GM23338 (cell line): ENCODE data around the gene SZT2. TPM values are rescaled to one million over a fixed set of nuclear protein-coding genes. Genes with fewer than 3 reads are reported as not detected.

Source experiments
- ATAC-seq: fragments of 200-7000 bp; cut with Tn5 transposase; 3 replicates; pipeline ENCODE4 v1.9.1; 2020
- DNase-seq: peaks from one replicate; pipeline ENCODE4 v3.0.0-alpha.2; 2015; ENCODE audit warnings: low spot score
- H2AFZ ChIP-seq: fragments of 200-600 bp; sonication (generic); 2 replicates; pipeline ENCODE4 v1.8.0; 2016; ENCODE audit warnings: antibody characterized with exemption, mild to moderate bottlenecking, moderate library complexity
- H3F3A ChIP-seq: fragments of 200-600 bp; sonication (generic); replicated peaks from 2 replicates; pipeline ENCODE4 v1.8.0; 2017; ENCODE audit warnings: antibody characterized with exemption, mixed run types, low read depth
- H3K27ac ChIP-seq: fragments of 200-600 bp; sonication (generic); 2 replicates; pipeline ENCODE4 v1.6.1; 2016; ENCODE audit warnings: low read depth
- H3K27me3 ChIP-seq: fragments of 200-600 bp; sonication (generic); 2 replicates; pipeline ENCODE4 v1.8.0; 2016; ENCODE audit warnings: mild to moderate bottlenecking, mixed run types, moderate library complexity; ENCODE audit not compliant: insufficient read depth
- H3K36me3 ChIP-seq: fragments of 200-600 bp; sonication (generic); 2 replicates; pipeline ENCODE4 v1.8.0; 2016; ENCODE audit warnings: mild to moderate bottlenecking; ENCODE audit not compliant: insufficient read depth
- H3K4me1 ChIP-seq: fragments of 200-600 bp; sonication (generic); 2 replicates; pipeline ENCODE4 v1.8.0; 2016; ENCODE audit warnings: mild to moderate bottlenecking, moderate library complexity; ENCODE audit not compliant: insufficient read depth
- H3K4me2 ChIP-seq: fragments of 200-600 bp; sonication (generic); 2 replicates; pipeline ENCODE4 v1.7.1; 2017; ENCODE audit warnings: mixed run types
- H3K4me3 ChIP-seq: fragments of 200-600 bp; sonication (generic); 2 replicates; pipeline ENCODE4 v1.6.1; 2016; ENCODE audit warnings: mixed run types
- H3K79me2 ChIP-seq: fragments of 200-600 bp; sonication (generic); replicated peaks from 2 replicates; pipeline ENCODE4 v1.8.0; 2017; ENCODE audit warnings: mild to moderate bottlenecking; ENCODE audit not compliant: insufficient read depth
- H3K9me2 ChIP-seq: fragments of 200-600 bp; sonication (generic); 2 replicates; pipeline ENCODE4 v1.8.0; 2017; ENCODE audit not compliant: insufficient read depth
- H4K20me1 ChIP-seq: fragments of 200-600 bp; sonication (generic); replicated peaks from 2 replicates; pipeline ENCODE4 v1.8.0; 2017; ENCODE audit warnings: mild to moderate bottlenecking; ENCODE audit not compliant: insufficient read depth
- H3K27ac Mint-ChIP-seq: 2 replicates; pipeline ENCODE4 v1.8.0; 2020; ENCODE audit warnings: inconsistent platforms, mild to moderate bottlenecking, moderate library complexity, mixed read lengths
- H3K27me3 Mint-ChIP-seq: 3 replicates; pipeline ENCODE4 v1.8.0; 2022; ENCODE audit warnings: low read depth, mild to moderate bottlenecking, moderate library complexity, mixed read lengths, inconsistent platforms; ENCODE audit not compliant: insufficient read depth, poor library complexity
- H3K36me3 Mint-ChIP-seq: 3 replicates; pipeline ENCODE4 v1.8.0; 2021; ENCODE audit warnings: low read depth, mild to moderate bottlenecking, inconsistent platforms, moderate library complexity, mixed read lengths
- H3K4me1 Mint-ChIP-seq: 3 replicates; pipeline ENCODE4 v1.8.0; 2020; ENCODE audit warnings: mild to moderate bottlenecking, inconsistent platforms, mixed read lengths
- H3K4me3 Mint-ChIP-seq: 3 replicates; pipeline ENCODE4 v1.8.0; 2021; ENCODE audit warnings: moderate library complexity, mild to moderate bottlenecking, inconsistent platforms, mixed read lengths
- H3K9me3 Mint-ChIP-seq: 3 replicates; pipeline ENCODE4 v1.8.0; 2020; ENCODE audit warnings: moderate library complexity, mild to moderate bottlenecking, inconsistent platforms, mixed read lengths
- CREB1 ChIP-seq: fragments of 250-450 bp; sonication (Bioruptor Pico); IDR thresholded peaks from 2 replicates; pipeline ENCODE4 v1.5.0; 2020; ENCODE audit warnings: low read depth, mild to moderate bottlenecking, moderate library complexity
- ETS1 ChIP-seq: IDR thresholded peaks from 2 replicates; pipeline ENCODE4 v1.6.1; 2016; ENCODE audit warnings: antibody characterized with exemption
- JUNB ChIP-seq: IDR thresholded peaks from one replicate; pipeline ENCODE4 v1.6.1; 2016; ENCODE audit warnings: antibody characterized with exemption; ENCODE audit not compliant: unreplicated experiment
- NANOG ChIP-seq: IDR thresholded peaks from 2 replicates; pipeline ENCODE4 v1.6.1; 2016; ENCODE audit warnings: antibody characterized with exemption, borderline replicate concordance
- POLR2AphosphoS5 ChIP-seq: IDR thresholded peaks from 2 replicates; pipeline ENCODE4 v1.6.1; 2016; ENCODE audit warnings: antibody characterized with exemption, low read depth
- ZNF331 ChIP-seq: fragments of 250-450 bp; sonication (Bioruptor Pico); IDR thresholded peaks from 2 replicates; pipeline ENCODE4 v1.5.0; 2020; ENCODE audit warnings: low read depth, mild to moderate bottlenecking, moderate library complexity
- polyA plus RNA-seq: library from polyadenylated mRNA; unstranded; fragments of >200 nt; fragmentation: Nextera tagmentation; extraction: Ambion mirVana; gene quantifications from 2 replicates; pipeline ENCODE4 v1.2.1, GENCODE V29; 2016
- total RNA-seq: library from RNA; depleted of rRNA; stranded (reverse); fragments of >200 nt; shearing (Covaris generic); gene quantifications from 2 replicates; pipeline ENCODE4 v1.2.3, GENCODE V29; 2014

Gene SZT2
- total and polyA plus RNA-seq, 2 experiments from 2014 or later, result 4.1 to 16.1 TPM

- H3K9me2 ChIP-seq, result no peaks in the 10 kb centered on the region
- no peaks in the 10 kb centered on the region for H3F3A ChIP-seq
- Mint-ChIP-seq H3K36me3 (peaks cover 37% of the 10 kb centered on the region), H3K27ac (peak within 1 kb of the TSS; percentile 95), H3K9me3 (peaks cover 3% of the 10 kb centered on the region; the same call in 2 of the 3 replicates), H3K4me1 (peaks cover 21% of the 10 kb centered on the region), H3K27me3 (peaks cover 21% of the 10 kb centered on the region), H3K4me3 (peak within 1 kb of the TSS; percentile 87)
- H3K27ac ChIP-seq, result peak within 1 kb of the TSS; percentile 58
- no peaks in the 10 kb centered on the region for H3K79me2 ChIP-seq
- TF ChIP-seq NANOG, result no peak
- TF ChIP-seq ZNF331 (CRISPR knock-in tag), result no peak
- TF ChIP-seq CREB1, result no peak
- no peak for TF ChIP-seq ETS1
- peak; percentile 35; the same call in 1 of the 2 replicates for TF ChIP-seq POLR2AphosphoS5
- H2AFZ ChIP-seq, result no peak within 1 kb of the TSS
- H3K4me1 ChIP-seq, result peaks cover 6% of the 10 kb centered on the region
- peak within 1 kb of the TSS; percentile 52 for H3K4me3 ChIP-seq
- H3K36me3 ChIP-seq, result no peaks in the 10 kb centered on the region; the same call in 1 of the 2 replicates
- no peaks in the 10 kb centered on the region; the same call in 1 of the 2 replicates for H4K20me1 ChIP-seq
- no peaks in the 10 kb centered on the region for H3K27me3 ChIP-seq
- ATAC-seq (peak; percentile 78), DNase-seq (peak; percentile 95)
- H3K4me2 ChIP-seq, result peak within 1 kb of the TSS; percentile 86
Measured at GRCh38 chr1:43453442-43454269, 64.0 kb downstream of the SZT2 start, which contains the start of gene HYI. Gene HYI (minus strand): TSS chr1:43453931. CDS start chr1:43453793, 138 bp downstream.

- Mint-ChIP-seq H3K36me3 (peaks cover 31% of the 10 kb centered on the region), H3K27me3 (peaks cover 22% of the 10 kb centered on the region), H3K4me1 (peaks cover 21% of the 10 kb centered on the region), H3K27ac (peak overlapping the region; percentile 95), H3K9me3 (peaks cover 3% of the 10 kb centered on the region; the same call in 2 of the 3 replicates), H3K4me3 (peak overlapping the region; percentile 87)
- Histone ChIP-seq H3K36me3 (no peaks in the 10 kb centered on the region; the same call in 1 of the 2 replicates), H3K9me2 (no peaks in the 10 kb centered on the region), H3K79me2 (no peaks in the 10 kb centered on the region), H3K4me1 (peaks cover 6% of the 10 kb centered on the region), H3K27me3 (no peaks in the 10 kb centered on the region), H3K4me2 (peak overlapping the region; percentile 73), H2AFZ (no peak overlapping the region), H3F3A (no peaks in the 10 kb centered on the region), H3K4me3 (peak overlapping the region; percentile 52), H3K27ac (peak overlapping the region; percentile 58), H4K20me1 (no peaks in the 10 kb centered on the region; the same call in 1 of the 2 replicates)
- TF ChIP-seq POLR2AphosphoS5 (peak; percentile 70), JUNB (no peak)
- DNase-seq, result peak; percentile 97
- ATAC-seq, result peak; percentile 89
Measured at GRCh38 chr1:43454270-43455011, 64.7 kb downstream of the SZT2 start.
